HepG2 (cell line): ENCODE data around the gene IL22. TPM values are rescaled to one million over a fixed set of nuclear protein-coding genes. Genes with fewer than 3 reads are reported as not detected.

ENCODE experiments used
- ATAC-seq: fragments of 200-7000 bp; cut with Tn5 transposase; 3 replicates; pipeline ENCODE4 v1.9.1; 2020; ENCODE audit warnings: mild to moderate bottlenecking, moderate library complexity
- BruUV-seq: library from RNA; stranded (reverse); fragments of 400-500 nt; replicated peaks from 2 replicates; lab custom pipeline; 2021; lab: Mats Ljungman, UMichigan
- CTCF ChIA-PET: fragments of 300-600 bp; formaldehyde crosslinking; extraction: SDS; loops from one replicate; lab custom pipeline; 2021; ENCODE audit warnings: low total read pairs, inconsistent platforms, low intra/inter-chr PET ratio; lab: Yijun Ruan, JAX
- POLR2A ChIA-PET: fragments of 350-600 bp; sonication (Branson Sonifier 250); formaldehyde crosslinking; loops from one replicate; lab custom pipeline; 2020; ENCODE audit warnings: antibody characterized with exemption, inconsistent platforms; lab: Yijun Ruan, JAX
- DNase-seq: peaks from one replicate; pipeline ENCODE4 v3.0.0-alpha.2; 2015; ENCODE audit warnings: low spot score
- FAIRE-seq: peaks from 3 replicates; lab custom pipeline; 2011; peaks lifted over from hg19 to GRCh38; lab: Jason Lieb, UNC
- H2AFZ ChIP-seq: one replicate; pipeline ENCODE4 v1.6.1; 2011; ENCODE audit warnings: low read length, inconsistent platforms
- H3K27ac ChIP-seq: fragments of 300-600 bp; 3 replicates; pipeline ENCODE4 v1.8.0; 2011; ENCODE audit warnings: mixed run types, mild to moderate bottlenecking, mixed read lengths, low read length, inconsistent platforms; ENCODE audit not compliant: insufficient read depth; ENCODE audit errors: extremely low read length
- H3K27me3 ChIP-seq, 2 experiments: fragments of 200-600 bp in 1 of 2; 2 replicates in 1 of 2; 3 replicates in 1 of 2; pipeline versions ENCODE4 v1.6.0 to v1.8.0; 2011; ENCODE audit warnings: low read length in 2 of 2, mild to moderate bottlenecking in 2 of 2, moderate library complexity in 2 of 2, inconsistent platforms in 1 of 2; ENCODE audit not compliant: insufficient read depth in 2 of 2, control insufficient read depth in 1 of 2
- H3K36me3 ChIP-seq, 2 experiments: fragments of 200-600 bp in 1 of 2; replicated peaks in 1 of 2; 2 replicates in 1 of 2; 3 replicates in 1 of 2; pipeline versions ENCODE4 v1.5.1 to v1.8.0; 2011; ENCODE audit warnings: low read length in 2 of 2, inconsistent platforms in 1 of 2; ENCODE audit not compliant: insufficient read depth in 2 of 2, control insufficient read depth in 1 of 2
- H3K4me1 ChIP-seq: 2 replicates; pipeline ENCODE4 v1.5.1; 2012; ENCODE audit warnings: low read length, inconsistent platforms; ENCODE audit not compliant: insufficient read depth
- H3K4me2 ChIP-seq: 2 replicates; pipeline ENCODE4 v1.6.0; 2011; ENCODE audit warnings: low read depth, low read length, inconsistent platforms
- H3K4me3 ChIP-seq, 3 experiments: fragments of 200-600 bp in 1 of 3; sonication (generic), shearing (Covaris generic) in 1 of 3; replicated peaks in 1 of 3; 2 replicates each; pipeline ENCODE4 v1.5.1; 2011 to 2016; ENCODE audit warnings: low read length in 3 of 3, inconsistent platforms in 2 of 3, low read depth in 2 of 3, mild to moderate bottlenecking in 2 of 3, control low read depth in 1 of 3, mixed read lengths in 1 of 3; ENCODE audit not compliant: insufficient read depth in 1 of 3
- H3K79me2 ChIP-seq: one replicate; pipeline ENCODE4 v1.6.1; 2011; ENCODE audit warnings: low read length, inconsistent platforms; ENCODE audit not compliant: insufficient read depth
- H3K9ac ChIP-seq: 2 replicates; pipeline ENCODE4 v1.6.0; 2011; ENCODE audit warnings: mild to moderate bottlenecking, low read depth, low read length, inconsistent platforms; ENCODE audit not compliant: insufficient read depth
- H3K9me3 ChIP-seq: 2 replicates; pipeline ENCODE4 v1.5.1; 2012; ENCODE audit warnings: mild to moderate bottlenecking, low read length
- H4K20me1 ChIP-seq: 2 replicates; pipeline ENCODE4 v1.6.0; 2011; ENCODE audit warnings: inconsistent platforms, mild to moderate bottlenecking, low read length, moderate library complexity; ENCODE audit not compliant: insufficient read depth
- ARNTL ChIP-seq: sonication (generic); formaldehyde crosslinking; IDR thresholded peaks from 2 replicates; pipeline ENCODE4 v1.4.0; 2020; ENCODE audit warnings: mild to moderate bottlenecking, missing genetic modification reagents
- CHD4 ChIP-seq: fragments of 200-600 bp; sonication (generic); IDR thresholded peaks from 2 replicates; pipeline ENCODE4 v1.7.0; 2017; ENCODE audit warnings: mild to moderate bottlenecking, low read length, borderline replicate concordance
- FOXP4 ChIP-seq: sonication (generic); formaldehyde crosslinking; IDR thresholded peaks from 2 replicates; pipeline ENCODE4 v1.4.0; 2020; ENCODE audit warnings: missing genetic modification reagents
- GATAD1 ChIP-seq: IDR thresholded peaks from 2 replicates; pipeline ENCODE4 v1.6.1; 2016; ENCODE audit warnings: missing genetic modification reagents, missing compliant biosample characterization
- HBP1 ChIP-seq: IDR thresholded peaks from 2 replicates; pipeline ENCODE4 v1.6.1; 2016; ENCODE audit warnings: low read depth, control low read depth
- HMG20B ChIP-seq: conservative IDR thresholded peaks from 2 replicates; pipeline ENCODE4 v1.6.1; 2016; ENCODE audit warnings: missing genetic modification reagents, missing compliant biosample characterization
- IRX3 ChIP-seq: sonication (generic); formaldehyde crosslinking; IDR thresholded peaks from 2 replicates; pipeline ENCODE4 v1.8.1; 2023; ENCODE audit warnings: mild to moderate bottlenecking, low read depth, missing genetic modification reagents, borderline replicate concordance
- KLF13 ChIP-seq: sonication (generic); formaldehyde crosslinking; IDR thresholded peaks from 2 replicates; pipeline ENCODE4 v1.4.0; 2020; ENCODE audit warnings: mild to moderate bottlenecking, missing genetic modification reagents
- MNT ChIP-seq: fragments of 450-650 bp; IDR thresholded peaks from 2 replicates; pipeline ENCODE4 v1.6.1; 2016
- PCBP1 ChIP-seq: fragments of 200-400 bp; formaldehyde crosslinking; IDR thresholded peaks from 2 replicates; pipeline ENCODE4 v1.6.1; 2017; ENCODE audit warnings: mild to moderate bottlenecking, low read depth, low read length, borderline replicate concordance
- PHF20 ChIP-seq: sonication (generic); formaldehyde crosslinking; IDR thresholded peaks from 2 replicates; pipeline ENCODE4 v1.5.0; 2020; ENCODE audit warnings: mild to moderate bottlenecking, missing genetic modification reagents
- RFX1 ChIP-seq: fragments of 450-650 bp; IDR thresholded peaks from 2 replicates; pipeline ENCODE4 v1.6.1; 2017
- ZFYVE20 ChIP-seq: sonication (generic); formaldehyde crosslinking; IDR thresholded peaks from 2 replicates; pipeline ENCODE4 v1.8.0; 2023; ENCODE audit warnings: low read depth, mild to moderate bottlenecking, moderate library complexity, missing genetic modification reagents, borderline replicate concordance
- ZNF441 ChIP-seq: sonication (generic); formaldehyde crosslinking; IDR thresholded peaks from 2 replicates; pipeline ENCODE4 v1.7.0; 2021; ENCODE audit warnings: missing genetic modification reagents, borderline replicate concordance
- ZNF704 ChIP-seq: sonication (generic); formaldehyde crosslinking; IDR thresholded peaks from 2 replicates; pipeline ENCODE4 v1.8.1; 2023; ENCODE audit warnings: mild to moderate bottlenecking, inconsistent platforms, moderate library complexity, missing genetic modification reagents, borderline replicate concordance
- ZSCAN20 ChIP-seq: sonication (generic); formaldehyde crosslinking; IDR thresholded peaks from 2 replicates; pipeline ENCODE4 v1.4.0; 2020; ENCODE audit warnings: missing genetic modification reagents, mild to moderate bottlenecking, borderline replicate concordance
- in situ Hi-C: cut with HindIII; loops from 2 replicates; pipeline ENCODE4 v1.10.0; 2017; ENCODE audit warnings: low pct_unique_long_range_greater_than_20kb; ENCODE audit not compliant: extremely low pct_ligation_motif_present
- intact Hi-C: fragments of 100-400 bp; cut with micrococcal nuclease; formaldehyde crosslinking; loops from one replicate; pipeline ENCODE4 v1.10.0; 2022; ENCODE audit not compliant: unreplicated experiment
- polyA plus RNA-seq, 8 experiments: library from polyadenylated mRNA; depleted of rRNA in 3 of 8; stranded (reverse) in 7 of 8; unstranded in 1 of 8; fragments of >200 nt; fragmentation: Illumina TruSeq in 4 of 8; extraction: Trizol in 4 of 8; gene quantifications; 2 replicates each; pipeline versions ENCODE4 v1.2.1 to v1.2.3, GENCODE V29; 2011 to 2016; ENCODE audit warnings: low read depth in 4 of 8, missing spikeins in 1 of 8, mixed read lengths in 1 of 8; ENCODE audit not compliant: insufficient read depth in 1 of 8
- total RNA-seq, 5 experiments: library from RNA; depleted of rRNA; stranded (reverse); fragments of >200 nt; fragmentation: Illumina TruSeq; extraction: Trizol; gene quantifications; 2 replicates each; pipeline ENCODE4 v1.2.3, GENCODE V29; 2016; ENCODE audit warnings: low read depth in 1 of 5
- TF ChIP-seq, protein P1 (sequence below): sonication (generic); formaldehyde crosslinking; IDR thresholded peaks from 2 replicates; pipeline ENCODE4; 2020; ENCODE audit warnings: missing genetic modification reagents, mild to moderate bottlenecking, borderline replicate concordance

Gene IL22
- total and polyA plus RNA-seq, 2 of the 13 experiments (the other 11 are each of a cell fraction or from before 2014, with no cell fraction given), result not detected

GRCh38 chr12:68242777-68243176 lies 10.6 kb downstream of the IL22 start:
- no peaks in the 10 kb centered on the region for H4K20me1 ChIP-seq
- POLR2A ChIA-PET, result no interaction called here
- FAIRE-seq (no peak), DNase-seq (no peak), ATAC-seq (no peak)
- no peak overlapping the region for H3K27ac ChIP-seq
- no peaks in the 10 kb centered on the region for H3K27me3 ChIP-seq
- intact Hi-C loops, result no loop called here
- no peaks in the 10 kb centered on the region for H3K79me2 ChIP-seq
- H3K4me3 ChIP-seq, result no peak overlapping the region
- no peaks in the 10 kb centered on the region; the same call in 1 of the 2 replicates for H3K4me1 ChIP-seq
- in situ Hi-C loops, result no loop called here
- H3K36me3 ChIP-seq, result no peaks in the 10 kb centered on the region
- no peak overlapping the region for H3K4me2 ChIP-seq
- H3K9me3 ChIP-seq, result no peaks in the 10 kb centered on the region
- BruUV-seq, result no TSS peak
- CTCF ChIA-PET, result no interaction called here
- no peak overlapping the region for H3K9ac ChIP-seq
- H2AFZ ChIP-seq, result no peak overlapping the region
- TF ChIP-seq HBP1 (CRISPR knock-in tag) (no peak), ZSCAN20 (CRISPR knock-in tag) (no peak), ZFYVE20 (CRISPR knock-in tag) (no peak), FOXP4 (no peak), PCBP1 (no peak), ZNF704 (no peak), MNT (no peak), KLF13 (CRISPR knock-in tag) (no peak), HMG20B (no peak), ARNTL (CRISPR knock-in tag) (no peak), CHD4 (no peak), PHF20 (no peak), GATAD1 (CRISPR knock-in tag) (no peak), ZNF441 (CRISPR knock-in tag) (no peak), RFX1 (no peak), IRX3 (CRISPR knock-in tag) (no peak)
- TF ChIP-seq, protein P1, sequence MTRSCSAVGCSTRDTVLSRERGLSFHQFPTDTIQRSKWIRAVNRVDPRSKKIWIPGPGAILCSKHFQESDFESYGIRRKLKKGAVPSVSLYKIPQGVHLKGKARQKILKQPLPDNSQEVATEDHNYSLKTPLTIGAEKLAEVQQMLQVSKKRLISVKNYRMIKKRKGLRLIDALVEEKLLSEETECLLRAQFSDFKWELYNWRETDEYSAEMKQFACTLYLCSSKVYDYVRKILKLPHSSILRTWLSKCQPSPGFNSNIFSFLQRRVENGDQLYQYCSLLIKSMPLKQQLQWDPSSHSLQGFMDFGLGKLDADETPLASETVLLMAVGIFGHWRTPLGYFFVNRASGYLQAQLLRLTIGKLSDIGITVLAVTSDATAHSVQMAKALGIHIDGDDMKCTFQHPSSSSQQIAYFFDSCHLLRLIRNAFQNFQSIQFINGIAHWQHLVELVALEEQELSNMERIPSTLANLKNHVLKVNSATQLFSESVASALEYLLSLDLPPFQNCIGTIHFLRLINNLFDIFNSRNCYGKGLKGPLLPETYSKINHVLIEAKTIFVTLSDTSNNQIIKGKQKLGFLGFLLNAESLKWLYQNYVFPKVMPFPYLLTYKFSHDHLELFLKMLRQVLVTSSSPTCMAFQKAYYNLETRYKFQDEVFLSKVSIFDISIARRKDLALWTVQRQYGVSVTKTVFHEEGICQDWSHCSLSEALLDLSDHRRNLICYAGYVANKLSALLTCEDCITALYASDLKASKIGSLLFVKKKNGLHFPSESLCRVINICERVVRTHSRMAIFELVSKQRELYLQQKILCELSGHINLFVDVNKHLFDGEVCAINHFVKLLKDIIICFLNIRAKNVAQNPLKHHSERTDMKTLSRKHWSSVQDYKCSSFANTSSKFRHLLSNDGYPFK (CRISPR knock-in tag), result no peak
